HepG2 (cell line): ENCODE measurements around the gene CILP2. TPM values are rescaled to one million over a fixed set of nuclear protein-coding genes. Genes with fewer than 3 reads are reported as not detected.

Experiments
- FOXA1 ChIP-seq, 2 experiments: fragments of 450-650 bp in 1 of 2; sonication (generic) in 1 of 2; formaldehyde crosslinking in 1 of 2; IDR thresholded peaks; 2 replicates each; pipeline versions ENCODE4 v1.4.0 to v1.6.1; 2016 to 2020; ENCODE audit warnings: missing genetic modification reagents in 1 of 2
- HIVEP1 ChIP-seq: sonication (generic); formaldehyde crosslinking; IDR thresholded peaks from 2 replicates; pipeline ENCODE4 v1.4.0; 2020; ENCODE audit warnings: mild to moderate bottlenecking, missing genetic modification reagents
- HOXD1 ChIP-seq: sonication (generic); formaldehyde crosslinking; IDR thresholded peaks from 2 replicates; pipeline ENCODE4 v1.5.0; 2020; ENCODE audit warnings: missing genetic modification reagents
- KAT2B ChIP-seq: fragments of 150-350 bp; IDR thresholded peaks from 2 replicates; pipeline ENCODE4 v1.6.1; 2014; ENCODE audit warnings: low read depth, low read length, borderline replicate concordance
- MAX ChIP-seq: IDR thresholded peaks from 2 replicates; pipeline ENCODE4 v1.6.1; 2012; ENCODE audit warnings: inconsistent platforms
- MXD3 ChIP-seq: IDR thresholded peaks from 2 replicates; pipeline ENCODE4 v1.6.1; 2016; ENCODE audit warnings: mild to moderate bottlenecking, missing biosample characterization, missing genetic modification reagents
- MYNN ChIP-seq: sonication (generic); formaldehyde crosslinking; IDR thresholded peaks from 2 replicates; pipeline ENCODE4 v1.4.0; 2020; ENCODE audit warnings: mild to moderate bottlenecking, low read depth, missing genetic modification reagents
- MYPOP ChIP-seq: sonication (generic); formaldehyde crosslinking; IDR thresholded peaks from 2 replicates; pipeline ENCODE4 v1.8.1; 2023; ENCODE audit warnings: mild to moderate bottlenecking, moderate library complexity, missing genetic modification reagents
- NCOA5 ChIP-seq: sonication (generic); formaldehyde crosslinking; IDR thresholded peaks from 2 replicates; pipeline ENCODE4 v1.4.0; 2020; ENCODE audit warnings: missing genetic modification reagents
- NFKBIZ ChIP-seq: IDR thresholded peaks from 2 replicates; pipeline ENCODE4 v1.6.1; 2018; ENCODE audit warnings: missing genetic modification reagents, missing compliant biosample characterization
- NKX3-1 ChIP-seq: sonication (generic); formaldehyde crosslinking; IDR thresholded peaks from 2 replicates; pipeline ENCODE4 v1.5.0; 2020; ENCODE audit warnings: missing genetic modification reagents
- POLR2AphosphoS2 ChIP-seq: IDR thresholded peaks from 2 replicates; pipeline ENCODE4 v1.6.1; 2011; ENCODE audit warnings: low read depth, low read length, improper control_type of control experiment
- PRDM10 ChIP-seq: sonication (generic); formaldehyde crosslinking; IDR thresholded peaks from 2 replicates; pipeline ENCODE4 v1.4.0; 2020; ENCODE audit warnings: low read depth, missing genetic modification reagents
- RBM39 ChIP-seq: fragments of 200-400 bp; formaldehyde crosslinking; IDR thresholded peaks from one replicate; pipeline ENCODE4 v1.6.1; 2018; ENCODE audit warnings: antibody characterized with exemption, mild to moderate bottlenecking, low read depth, low read length; ENCODE audit not compliant: poor library complexity, severe bottlenecking
- SNAI1 ChIP-seq: sonication (generic); formaldehyde crosslinking; IDR thresholded peaks from 2 replicates; pipeline ENCODE4 v1.5.0; 2020; ENCODE audit warnings: mild to moderate bottlenecking, missing genetic modification reagents, borderline replicate concordance
- TBP ChIP-seq: sonication (generic); formaldehyde crosslinking; IDR thresholded peaks from 2 replicates; pipeline ENCODE4 v1.5.0; 2020; ENCODE audit warnings: missing genetic modification reagents
- TCF7L2 ChIP-seq: IDR thresholded peaks from 2 replicates; pipeline ENCODE4 v1.6.1; 2011; ENCODE audit warnings: mild to moderate bottlenecking, low read depth, low read length, moderate library complexity
- THAP11 ChIP-seq: IDR thresholded peaks from 2 replicates; pipeline ENCODE4 v1.6.1; 2016; ENCODE audit warnings: missing biosample characterization, missing genetic modification reagents
- ZKSCAN5 ChIP-seq: sonication (generic); formaldehyde crosslinking; IDR thresholded peaks from 2 replicates; pipeline ENCODE4 v1.5.1; 2020; ENCODE audit warnings: mild to moderate bottlenecking, missing genetic modification reagents
- ZKSCAN8 ChIP-seq: IDR thresholded peaks from 2 replicates; pipeline ENCODE4 v1.6.1; 2016; ENCODE audit warnings: borderline replicate concordance, missing genetic modification reagents, missing compliant biosample characterization
- ZSCAN5A ChIP-seq: sonication (generic); formaldehyde crosslinking; IDR thresholded peaks from 2 replicates; pipeline ENCODE4 v1.8.0; 2022; ENCODE audit warnings: mild to moderate bottlenecking, missing genetic modification reagents, borderline replicate concordance
- polyA plus RNA-seq, 8 experiments: library from polyadenylated mRNA; depleted of rRNA in 3 of 8; stranded (reverse) in 7 of 8; unstranded in 1 of 8; fragments of >200 nt; fragmentation: Illumina TruSeq in 4 of 8; extraction: Trizol in 4 of 8; gene quantifications; 2 replicates each; pipeline versions ENCODE4 v1.2.1 to v1.2.3, GENCODE V29; 2011 to 2016; ENCODE audit warnings: low read depth in 4 of 8, missing spikeins in 1 of 8, mixed read lengths in 1 of 8; ENCODE audit not compliant: insufficient read depth in 1 of 8
- total RNA-seq, 5 experiments: library from RNA; depleted of rRNA; stranded (reverse); fragments of >200 nt; fragmentation: Illumina TruSeq; extraction: Trizol; gene quantifications; 2 replicates each; pipeline ENCODE4 v1.2.3, GENCODE V29; 2016; ENCODE audit warnings: low read depth in 1 of 5

Gene CILP2
- total and polyA plus RNA-seq, 2 of the 13 experiments (the other 11 are each of a cell fraction or from before 2014, with no cell fraction given): 0.09 to 0.37 TPM

- TF ChIP-seq KAT2B (no peak), ZSCAN5A (CRISPR knock-in tag) (no peak), HOXD1 (CRISPR knock-in tag) (no peak), NKX3-1 (CRISPR knock-in tag) (no peak), MAX (no peak), ZKSCAN5 (CRISPR knock-in tag) (no peak), NFKBIZ (CRISPR knock-in tag) (no peak), MXD3 (CRISPR knock-in tag) (no peak), SNAI1 (CRISPR knock-in tag) (no peak), NCOA5 (CRISPR knock-in tag) (no peak), FOXA1 (IDR thresholded peaks at IDR 0.05) (no peak), FOXA1 (CRISPR knock-in tag; IDR thresholded peaks at IDR 0.05) (0 out of 2 replicates have a peak, but pooled peaks have one; percentile 13), TCF7L2 (no peak), THAP11 (CRISPR knock-in tag) (0 out of 2 replicates have a peak, but pooled peaks have one; percentile 30), TBP (no peak), MYNN (CRISPR knock-in tag) (no peak), POLR2AphosphoS2 (no peak), ZKSCAN8 (no peak), MYPOP (CRISPR knock-in tag) (no peak), HIVEP1 (CRISPR knock-in tag) (no peak), RBM39 (no peak), PRDM10 (no peak)
Observed at GRCh38 chr19:19490214-19490968, 47.7 kb upstream of the CILP2 start (continued).
